ENCODE results near the gene OR4A15. TPM values are rescaled to one million over a fixed set of nuclear protein-coding genes. Genes with fewer than 3 reads are reported as not detected.

The OR4A15 gene
- total RNA-seq, result not detected in 2 replicates

DNA sequence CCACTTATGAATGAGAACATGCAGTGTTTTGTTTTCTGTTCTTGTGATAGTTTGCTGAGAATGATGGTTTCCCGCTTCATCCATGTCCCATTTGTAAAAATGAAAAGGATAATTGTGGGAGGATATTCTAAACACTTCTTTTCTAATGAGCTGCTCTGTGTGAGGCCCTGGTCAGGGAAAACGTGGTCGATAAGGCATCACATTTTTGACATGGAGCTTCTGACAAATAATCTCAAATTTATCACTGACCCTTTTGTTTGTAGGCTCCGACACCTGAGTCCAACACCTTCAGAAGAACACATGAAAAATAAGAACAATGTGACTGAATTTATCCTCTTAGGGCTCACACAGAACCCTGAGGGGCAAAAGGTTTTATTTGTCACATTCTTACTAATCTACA is at the start of gene OR4A15:
OR4A15 (plus strand) TSS at position 301 of the 400 bp plus-strand sequence; CDS start at position 301, 0 bp downstream.

DNA sequence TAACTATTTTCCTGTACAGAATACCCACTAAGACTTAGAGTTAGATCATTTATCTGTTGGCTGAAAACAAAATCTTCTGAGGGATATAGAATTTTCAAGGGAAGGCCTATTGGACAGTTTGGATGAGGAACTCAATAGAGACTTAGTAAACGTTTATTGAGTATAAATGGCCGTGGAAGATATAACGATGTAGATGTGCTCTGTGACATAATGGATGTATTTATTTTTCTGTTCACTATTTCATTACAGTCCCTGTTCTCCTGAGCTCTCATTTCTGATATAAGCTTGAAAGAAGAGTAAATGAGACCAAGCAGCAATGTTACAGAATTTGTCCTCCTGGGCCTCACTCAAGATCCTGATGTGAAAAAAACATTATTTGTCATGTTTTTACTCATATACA is 24.9 kb upstream of the OR4A15 start, which contains the start of gene OR4A16:
OR4A16 (plus strand) TSS at position 301 of the 400 bp plus-strand sequence; CDS start at position 301, 0 bp downstream.

Other genes starting within 250 kb of the OR4A15 start
- not detected in 2 replicates for gene TRIM48, start 105.8 kb upstream of the OR4A15 start, total RNA-seq
- gene OR4A16, start 24.8 kb upstream of the OR4A15 start, total RNA-seq, result not detected in 2 replicates
- gene OR4C15, start 186.5 kb downstream of the OR4A15 start, total RNA-seq, result not detected in 2 replicates
- gene OR4C16, start 204.2 kb downstream of the OR4A15 start, total RNA-seq, result not detected in 2 replicates
- gene OR4C11, start 239.7 kb downstream of the OR4A15 start, total RNA-seq, result not detected in 2 replicates

Measured in dermis lymphatic vessel endothelial cell (primary cell).